M059J (cell line): ENCODE data around the gene CTR9. TPM values are rescaled to one million over a fixed set of nuclear protein-coding genes. Genes with fewer than 3 reads are reported as not detected.
A peak's percentile ranks its signal among the peaks of the same experiment; 100 is the strongest.

Experiments used
- DNase-seq: peaks from one replicate; pipeline ENCODE4 v3.0.0-alpha.2; 2012; ENCODE audit warnings: low read depth
- total RNA-seq: library from RNA; depleted of rRNA; stranded (reverse); fragments of >200 nt; shearing (Covaris generic); gene quantifications from 2 replicates; pipeline ENCODE4 v1.2.3, GENCODE V29; 2014

CTR9 gene
- total RNA-seq, 1 experiment from 2014 or later = 27.8 TPM

GRCh38 chr11:10780040-10780439 is 29.0 kb downstream of the CTR9 start:
- DNase-seq = no peak

- DNase-seq = no peak
These were observed 33.4 kb downstream of the CTR9 start for GRCh38 chr11:10784232-10785145.

GRCh38 chr11:10785146-10785474 is 34.1 kb downstream of the CTR9 start:
- no peak for DNase-seq

GRCh38 chr11:10786451-10786850 is 35.4 kb downstream of the CTR9 start:
- DNase-seq = no peak

- peak; percentile 80 for DNase-seq
These were observed 41.5 kb downstream of the CTR9 start for GRCh38 chr11:10792385-10793068.

GRCh38 chr11:10793470-10794255 is 42.6 kb downstream of the CTR9 start:
- no peak for DNase-seq

- DNase-seq = no peak
These were observed 45.1 kb downstream of the CTR9 start for GRCh38 chr11:10796191-10796590.

GRCh38 chr11:10797001-10797400 is 46.0 kb downstream of the CTR9 start:
- DNase-seq = no peak

- DNase-seq = no peak
These were observed 46.5 kb downstream of the CTR9 start for GRCh38 chr11:10797531-10797930.

GRCh38 chr11:10798330-10798928 is 47.4 kb downstream of the CTR9 start:
- DNase-seq = no peak

GRCh38 chr11:10800292-10800691 is 49.2 kb downstream of the CTR9 start:
- DNase-seq = no peak

GRCh38 chr11:10803676-10804075 is 52.6 kb downstream of the CTR9 start:
- no peak for DNase-seq

GRCh38 chr11:10805741-10806140 is 54.7 kb downstream of the CTR9 start:
- DNase-seq = no peak

- DNase-seq = no peak
These were observed 55.2 kb downstream of the CTR9 start for GRCh38 chr11:10806206-10806605.

- peak; percentile 58 for DNase-seq
These were observed 56.6 kb downstream of the CTR9 start for GRCh38 chr11:10807493-10808234.

GRCh38 chr11:10808235-10808552 is 57.1 kb downstream of the CTR9 start:
- no peak for DNase-seq

- DNase-seq = peak; percentile 99
These were observed 57.7 kb downstream of the CTR9 start, which contains the start of gene EIF4G2 for GRCh38 chr11:10808553-10809372. EIF4G2 (minus strand) TSS chr11:10808926.

GRCh38 chr11:10809373-10810160 is 58.5 kb downstream of the CTR9 start:
- peak; percentile 86 for DNase-seq

- no peak for DNase-seq
These were observed 62.9 kb downstream of the CTR9 start for GRCh38 chr11:10813945-10814344.

GRCh38 chr11:10818594-10818993 is 67.5 kb downstream of the CTR9 start:
- peak; percentile 89 for DNase-seq
